ENCODE measurements around the gene ZFHX3.

DNA sequence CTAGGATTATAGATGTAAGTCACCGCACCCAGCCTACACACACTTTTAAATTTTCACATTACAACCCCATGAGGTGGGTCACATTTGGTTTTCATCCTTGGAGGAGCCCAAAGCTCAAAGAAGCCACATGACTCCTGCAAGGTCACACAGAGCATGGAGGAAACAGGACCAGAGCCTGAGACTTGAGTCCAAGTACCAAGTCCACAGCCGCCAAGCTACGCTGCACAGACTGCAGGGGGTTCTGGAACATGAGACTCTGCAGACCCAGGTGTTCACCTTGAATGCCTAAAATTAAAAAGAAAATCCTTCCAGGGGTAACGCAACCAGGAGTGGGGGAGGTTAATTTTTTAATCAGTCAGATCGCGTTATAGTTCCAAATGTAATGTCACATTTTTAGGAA lies 150.2 kb downstream of the ZFHX3 start:
- TF ChIP-seq CTCF (conservative IDR thresholded peaks at IDR 0.05; ENCODE audit: low read depth, low read length) (no peak), EZH2 (IDR thresholded peaks at IDR 0.05; ENCODE audit: borderline replicate concordance, low read depth, low read length, poor library complexity, severe bottlenecking) (no peak)

Measured in A673 (cell line).